ENCODE results near the gene CSTF1.

Gene CSTF1

DNA sequence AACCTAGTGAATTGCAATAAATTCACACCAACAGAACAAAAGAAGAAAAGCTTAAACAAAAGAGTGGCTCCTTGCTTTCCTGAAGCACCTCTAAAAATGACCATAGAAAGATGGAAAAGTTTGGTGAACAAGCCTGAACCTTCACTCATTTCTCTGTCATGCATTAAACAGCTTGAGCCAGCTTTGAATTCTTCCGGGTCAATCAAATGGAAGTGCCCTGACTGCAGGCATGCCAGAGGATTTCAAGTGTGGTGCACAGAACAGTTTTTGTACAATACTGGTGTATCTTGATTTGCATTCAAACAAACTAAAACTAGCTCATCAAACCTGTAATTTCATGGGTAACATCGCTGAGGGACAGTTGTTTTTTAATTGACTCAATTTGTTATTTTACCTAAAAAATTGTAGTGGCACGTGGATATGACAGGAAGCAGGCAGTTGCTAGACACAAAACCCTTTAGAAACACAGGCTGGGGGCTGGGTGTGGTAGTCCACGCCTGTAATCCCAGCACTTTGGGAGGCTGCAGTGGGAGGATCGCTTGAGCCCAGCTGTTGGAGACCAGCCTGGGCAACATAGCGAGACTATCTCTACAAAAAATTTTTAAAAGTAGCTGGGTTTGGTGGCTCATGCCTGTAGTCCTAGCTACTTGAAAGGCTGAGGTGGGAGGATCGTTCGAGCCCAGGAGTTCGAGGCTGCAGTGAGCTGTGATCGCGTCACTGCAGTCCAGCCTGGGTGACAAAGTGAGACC is 28.7 kb downstream of the CSTF1 start:
- Histone ChIP-seq H3K4me3 (ENCODE audit: low read depth, low read length) (no peak overlapping the region), H3K4me1 (no peaks in the 10 kb centered on the region), H3K9me3 (no peaks in the 10 kb centered on the region), H3K36me3 (no peaks in the 10 kb centered on the region), H3K27me3 (no peaks in the 10 kb centered on the region)
- TF ChIP-seq, protein P1, sequence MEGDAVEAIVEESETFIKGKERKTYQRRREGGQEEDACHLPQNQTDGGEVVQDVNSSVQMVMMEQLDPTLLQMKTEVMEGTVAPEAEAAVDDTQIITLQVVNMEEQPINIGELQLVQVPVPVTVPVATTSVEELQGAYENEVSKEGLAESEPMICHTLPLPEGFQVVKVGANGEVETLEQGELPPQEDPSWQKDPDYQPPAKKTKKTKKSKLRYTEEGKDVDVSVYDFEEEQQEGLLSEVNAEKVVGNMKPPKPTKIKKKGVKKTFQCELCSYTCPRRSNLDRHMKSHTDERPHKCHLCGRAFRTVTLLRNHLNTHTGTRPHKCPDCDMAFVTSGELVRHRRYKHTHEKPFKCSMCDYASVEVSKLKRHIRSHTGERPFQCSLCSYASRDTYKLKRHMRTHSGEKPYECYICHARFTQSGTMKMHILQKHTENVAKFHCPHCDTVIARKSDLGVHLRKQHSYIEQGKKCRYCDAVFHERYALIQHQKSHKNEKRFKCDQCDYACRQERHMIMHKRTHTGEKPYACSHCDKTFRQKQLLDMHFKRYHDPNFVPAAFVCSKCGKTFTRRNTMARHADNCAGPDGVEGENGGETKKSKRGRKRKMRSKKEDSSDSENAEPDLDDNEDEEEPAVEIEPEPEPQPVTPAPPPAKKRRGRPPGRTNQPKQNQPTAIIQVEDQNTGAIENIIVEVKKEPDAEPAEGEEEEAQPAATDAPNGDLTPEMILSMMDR (IDR thresholded peaks at IDR 0.05; ENCODE audit: low read depth, low read length): no peak
- no peak for DNase-seq

DNA sequence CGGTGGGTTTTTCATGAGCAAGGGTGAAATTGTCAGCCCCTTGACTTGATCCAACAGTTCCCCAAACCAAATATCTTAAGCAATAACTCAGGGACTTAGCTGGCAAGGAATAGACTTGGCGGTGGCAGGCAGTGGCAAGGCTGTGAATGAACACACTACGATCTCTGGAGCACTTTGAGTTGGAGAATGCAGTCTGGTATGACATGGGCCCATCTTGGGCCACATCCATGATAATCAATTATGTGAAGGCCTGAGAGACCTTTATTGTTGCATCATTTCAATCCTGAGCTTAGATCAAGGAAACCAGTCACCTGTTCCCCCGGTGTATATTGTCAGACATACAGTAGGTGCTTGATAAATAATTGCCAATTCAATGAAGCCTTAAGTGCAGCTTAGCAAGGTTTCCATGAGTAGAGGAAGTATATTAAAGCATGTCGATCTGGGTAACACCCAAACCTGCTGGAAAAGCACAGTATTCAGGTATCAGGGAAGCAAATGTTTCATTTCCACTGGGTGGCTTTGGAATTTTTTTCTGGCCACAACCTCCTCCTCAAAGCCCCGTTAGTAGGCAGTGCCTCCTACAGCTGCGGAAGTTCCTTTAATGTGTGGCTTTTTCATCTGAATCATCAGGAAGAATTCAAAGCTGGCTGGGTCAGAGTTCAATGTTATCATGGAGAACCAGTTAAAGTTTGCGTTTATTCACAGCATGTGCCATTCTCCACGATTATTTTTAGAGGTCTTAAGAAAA is 29.8 kb downstream of the CSTF1 start:
- H3K4me1 ChIP-seq: no peaks in the 10 kb centered on the region
- no peak for DNase-seq

DNA sequence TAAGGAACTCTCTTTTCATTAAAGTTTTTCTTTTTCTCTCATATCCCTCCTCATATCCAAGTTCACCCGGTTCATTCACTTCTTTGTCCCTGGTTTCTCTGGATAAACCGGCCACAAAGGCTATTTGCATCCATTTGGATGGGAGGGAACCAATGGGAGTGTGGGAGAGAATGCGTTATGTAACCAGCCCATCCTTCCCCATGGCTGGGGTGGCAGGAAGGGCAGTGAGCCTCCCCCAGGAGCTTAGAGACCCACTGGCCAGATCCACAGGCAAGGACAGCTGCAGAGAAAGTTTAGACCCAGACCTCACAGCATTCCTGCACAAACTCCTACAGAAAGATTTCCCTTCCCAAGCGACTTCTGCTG is 30.4 kb downstream of the CSTF1 start:
- no peak overlapping the region for H3K4me3 ChIP-seq (ENCODE audit: low read depth, low read length)
- TF ChIP-seq, protein P1 (IDR thresholded peaks at IDR 0.05; ENCODE audit: low read depth, low read length): no peak
- H3K27me3 ChIP-seq: 0 out of 2 replicates have a peak, but pooled peaks cover 3% of the 10 kb centered on the region
- no peaks in the 10 kb centered on the region for H3K36me3 ChIP-seq
- no peaks in the 10 kb centered on the region for H3K9me3 ChIP-seq
- H3K4me1 ChIP-seq: no peaks in the 10 kb centered on the region
- no peak for DNase-seq

More for the DNA sequence above, 29.8 kb downstream of the CSTF1 start:
- TF ChIP-seq, protein P1 (IDR thresholded peaks at IDR 0.05; ENCODE audit: low read depth, low read length): no peak
- Histone ChIP-seq H3K4me3 (ENCODE audit: low read depth, low read length) (no peak overlapping the region), H3K9me3 (no peaks in the 10 kb centered on the region), H3K36me3 (no peaks in the 10 kb centered on the region), H3K27me3 (no peaks in the 10 kb centered on the region)

DNA sequence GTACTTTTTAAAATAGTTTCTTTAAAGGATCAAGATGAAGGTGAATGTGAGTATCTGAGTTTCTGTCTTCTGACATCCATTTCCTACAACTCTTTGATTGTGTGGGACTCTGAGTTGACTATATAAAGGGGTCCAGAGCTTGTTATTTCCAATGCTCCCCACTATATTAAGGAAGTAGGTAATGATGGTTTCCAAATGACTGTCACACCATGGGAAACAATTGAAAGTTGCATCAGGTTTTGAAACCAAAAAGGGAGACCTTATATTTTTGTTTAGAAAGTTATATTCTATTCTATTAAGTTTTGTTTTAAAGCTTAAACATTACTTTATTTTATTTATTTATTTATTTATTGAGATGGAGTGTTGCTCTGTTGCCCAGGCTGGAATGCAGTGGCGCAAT is 30.8 kb downstream of the CSTF1 start:
- H3K4me1 ChIP-seq: no peaks in the 10 kb centered on the region
- TF ChIP-seq, protein P1 (IDR thresholded peaks at IDR 0.05; ENCODE audit: low read depth, low read length): no peak
- DNase-seq: no peak
- H3K4me3 ChIP-seq (ENCODE audit: low read depth, low read length): no peak overlapping the region
- H3K27me3 ChIP-seq: 0 out of 2 replicates have a peak, but pooled peaks cover 4% of the 10 kb centered on the region
- H3K36me3 ChIP-seq: no peaks in the 10 kb centered on the region
- H3K9me3 ChIP-seq: no peaks in the 10 kb centered on the region

DNA sequence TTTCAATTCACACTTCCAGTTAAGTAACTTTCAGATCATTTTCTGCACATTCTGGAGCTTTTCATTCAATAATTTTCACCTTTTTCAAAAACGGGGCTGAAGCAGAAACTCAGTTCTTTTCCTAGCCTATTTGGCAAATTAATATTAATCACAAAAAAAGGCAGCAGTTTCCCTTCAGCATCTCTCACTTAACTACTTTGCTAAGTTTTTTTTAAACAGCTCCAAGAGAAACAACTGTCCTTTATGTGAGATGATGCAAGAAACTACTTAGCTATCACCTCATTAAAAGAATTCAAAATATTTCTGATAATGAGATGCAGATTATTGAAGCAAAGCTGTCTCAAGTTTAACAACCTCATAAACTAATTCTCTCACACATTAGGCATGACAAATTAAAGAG is 31.4 kb downstream of the CSTF1 start:
- TF ChIP-seq, protein P1 (IDR thresholded peaks at IDR 0.05; ENCODE audit: low read depth, low read length): no peak
- DNase-seq: no peak
- H3K36me3 ChIP-seq: no peaks in the 10 kb centered on the region
- H3K9me3 ChIP-seq: no peaks in the 10 kb centered on the region
- 0 out of 2 replicates have a peak, but pooled peaks cover 4% of the 10 kb centered on the region for H3K27me3 ChIP-seq
- no peak overlapping the region for H3K4me3 ChIP-seq (ENCODE audit: low read depth, low read length)
- H3K4me1 ChIP-seq: no peaks in the 10 kb centered on the region

DNA sequence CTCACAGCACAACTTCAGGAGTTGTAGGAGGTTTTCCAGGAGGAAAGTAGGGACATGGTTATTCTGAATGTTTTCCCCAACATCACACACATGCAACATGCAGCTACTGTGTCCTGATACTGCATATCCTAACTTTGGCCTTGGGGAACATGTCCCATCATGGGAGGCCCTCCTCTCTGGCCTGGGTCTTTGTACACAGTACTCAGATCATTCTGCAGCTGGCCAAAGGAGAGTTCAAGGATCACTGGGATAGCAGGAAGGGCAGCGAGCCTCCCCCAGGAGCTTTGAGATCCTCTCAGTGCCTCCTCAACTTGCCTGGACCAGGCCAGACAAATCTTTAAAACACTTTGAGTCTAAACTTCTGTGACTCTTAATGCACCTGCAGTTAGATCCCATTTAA is 32.5 kb downstream of the CSTF1 start:
- Histone ChIP-seq H3K27me3 (0 out of 2 replicates have a peak, but pooled peaks cover 4% of the 10 kb centered on the region), H3K4me3 (ENCODE audit: low read depth, low read length) (no peak overlapping the region), H3K4me1 (no peaks in the 10 kb centered on the region), H3K9me3 (no peaks in the 10 kb centered on the region; the same call in 1 of the 2 replicates), H3K36me3 (no peaks in the 10 kb centered on the region)
- TF ChIP-seq, protein P1 (IDR thresholded peaks at IDR 0.05; ENCODE audit: low read depth, low read length): no peak
- no peak for DNase-seq
